ENCODE measurements around the gene PAX8.
A peak's percentile ranks its signal among the peaks of the same experiment; 100 is the strongest.
"Not testable (repeated sequence)": the region's sequence is repeated elsewhere in the genome, so short reads cannot be mapped to it uniquely, and the experiment has no call there.

PAX8 gene

DNA sequence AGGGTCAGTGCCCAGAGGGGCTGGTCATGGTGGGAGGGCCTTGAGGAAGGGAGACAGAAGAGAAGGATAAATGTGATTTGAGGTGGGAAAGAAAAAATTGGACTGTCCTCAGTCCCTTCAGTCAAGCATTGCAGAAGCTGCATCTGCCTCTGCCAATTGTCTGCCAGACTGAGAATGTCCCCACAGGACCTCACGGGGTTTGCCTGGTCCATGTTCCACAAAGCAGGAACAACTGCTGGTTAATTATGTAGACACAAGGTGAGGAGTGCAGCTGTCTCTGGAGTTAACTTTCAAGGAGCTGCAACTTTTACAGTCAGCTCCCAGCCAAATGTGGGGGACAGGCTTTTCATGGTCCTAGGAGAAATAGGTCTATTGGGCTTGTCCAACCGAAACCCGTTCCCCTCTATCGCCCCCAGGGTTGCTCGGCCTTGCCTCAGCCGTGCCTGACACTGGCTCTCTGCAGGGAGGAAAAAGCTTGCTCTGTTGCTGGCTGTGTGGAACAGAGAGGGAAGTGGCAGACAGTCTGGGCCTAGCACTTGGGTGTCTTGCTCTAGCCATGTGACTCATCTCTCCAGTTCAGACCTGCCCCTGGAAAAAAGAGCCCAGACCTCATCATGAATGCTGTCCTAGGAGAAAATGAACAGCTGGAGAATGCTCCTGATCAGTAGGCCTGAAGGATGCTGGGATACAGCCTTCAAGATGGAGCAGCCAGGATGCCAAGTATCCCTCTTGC is 31.1 kb upstream of the PAX8 start:
- DNase-seq (ENCODE audit: low spot score), result peak; percentile 58
- peak overlapping the region; percentile 96 for H3K27ac ChIP-seq
- ChIA-PET POLR2A (ENCODE audit: low non-redundant PET) (interaction anchor here (1.2 kb wide), 1 partner anchor 16 kb away, joined by 3 read pairs; no protein-coding TSS in a partner anchor), CTCF (interaction anchor here (0.6 to 1.1 kb wide), 3 partner anchors 38 to 473 kb away, joined by 3 to 4 read pairs (median 3); partner anchors contain the start of gene IL1B)
- TF ChIP-seq CTCF (conservative IDR thresholded peaks at IDR 0.05; ENCODE audit: low read depth), result no peak

DNA sequence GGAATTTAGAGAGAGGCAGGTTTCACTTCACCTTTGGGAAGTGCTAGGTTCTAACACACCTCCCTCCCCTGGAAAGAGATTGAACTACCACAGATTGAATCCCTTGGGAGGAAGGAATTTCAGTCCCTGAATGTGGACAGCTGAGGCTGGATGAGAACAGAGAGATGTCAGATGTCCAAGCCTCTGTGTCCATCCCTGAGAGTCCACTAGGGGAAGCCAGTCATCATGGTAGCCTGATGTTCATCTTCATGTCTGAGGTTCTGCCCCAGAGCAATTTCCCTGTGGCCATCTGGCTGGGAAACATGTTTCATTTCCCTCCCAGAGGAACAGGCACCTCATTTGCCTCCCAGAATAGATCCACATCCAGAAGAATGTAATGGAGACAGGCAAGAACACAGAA is 30.1 kb upstream of the PAX8 start:
- DNase-seq (ENCODE audit: low spot score); H3K27ac ChIP-seq; POLR2A ChIA-PET (ENCODE audit: low non-redundant PET): not testable (repeated sequence)
- CTCF ChIA-PET, result interaction anchor here (0.6 to 1.1 kb wide), 2 partner anchors 52 to 59 kb away, joined by 3 read pairs; no protein-coding TSS in a partner anchor

- DNase-seq (ENCODE audit: low spot score); POLR2A ChIA-PET (ENCODE audit: low non-redundant PET); CTCF ChIA-PET: not testable (repeated sequence)
- peak overlapping the region; percentile 88; the same call in 1 of the 2 replicates for H3K27ac ChIP-seq
Measured at GRCh38 chr2:113306207-113306606, 27.5 kb upstream of the PAX8 start.

DNA sequence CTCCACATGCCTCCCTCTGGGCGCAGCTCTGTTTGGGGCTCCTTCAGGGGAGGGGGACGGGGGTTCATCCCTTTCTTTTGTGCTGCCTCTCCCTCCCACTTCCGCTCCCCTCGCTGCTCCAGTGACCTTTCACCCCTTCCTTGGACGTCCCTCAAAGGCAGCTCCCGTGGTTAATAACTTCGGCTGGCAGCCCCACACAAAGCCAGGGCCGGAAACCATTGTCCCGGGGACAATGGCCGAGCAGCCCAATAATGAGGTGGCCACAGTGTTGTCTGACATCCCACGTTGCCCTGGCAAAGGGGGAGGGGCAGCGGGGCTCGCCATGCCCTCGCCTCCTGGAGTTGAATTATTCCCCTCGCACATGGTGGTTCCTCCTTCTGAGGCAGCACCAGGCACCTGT is 27.0 kb upstream of the PAX8 start:
- POLR2A ChIA-PET (ENCODE audit: low non-redundant PET); DNase-seq (ENCODE audit: low spot score); CTCF ChIA-PET: not testable (repeated sequence)
- peak overlapping the region; percentile 88 for H3K27ac ChIP-seq

GRCh38 chr2:113305146-113305545 is 26.4 kb upstream of the PAX8 start:
- POLR2A ChIA-PET (ENCODE audit: low non-redundant PET), result no interaction called here
- DNase-seq (ENCODE audit: low spot score), result no peak
- no peak for TF ChIP-seq CTCF (conservative IDR thresholded peaks at IDR 0.05; ENCODE audit: low read depth)
- H3K27ac ChIP-seq, result peak overlapping the region; percentile 88
- CTCF ChIA-PET, result no interaction called here

DNA sequence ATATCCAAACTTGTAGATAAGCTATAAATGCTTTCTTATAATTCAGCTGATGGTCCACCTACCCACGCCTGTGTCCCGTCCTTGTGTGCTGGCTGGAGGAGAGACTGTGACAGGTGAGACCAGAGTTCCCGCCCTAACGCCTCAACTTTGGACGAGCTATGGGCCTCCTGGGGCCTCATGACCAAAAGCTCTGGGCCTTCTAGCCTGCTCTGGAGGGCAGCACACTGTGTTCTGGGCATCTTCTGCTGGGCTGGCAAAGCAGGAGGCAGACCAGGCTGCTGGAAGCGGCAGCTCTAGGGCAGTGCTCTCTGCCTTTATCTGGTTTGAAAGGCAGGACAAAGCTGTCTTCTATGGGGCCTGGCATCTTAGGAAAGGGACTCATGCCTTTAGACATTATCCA is 26.0 kb upstream of the PAX8 start:
- TF ChIP-seq CTCF (conservative IDR thresholded peaks at IDR 0.05; ENCODE audit: low read depth), result no peak
- DNase-seq (ENCODE audit: low spot score), result no peak
- peak overlapping the region; percentile 88 for H3K27ac ChIP-seq
- POLR2A ChIA-PET (ENCODE audit: low non-redundant PET), result no interaction called here
- CTCF ChIA-PET, result no interaction called here

DNA sequence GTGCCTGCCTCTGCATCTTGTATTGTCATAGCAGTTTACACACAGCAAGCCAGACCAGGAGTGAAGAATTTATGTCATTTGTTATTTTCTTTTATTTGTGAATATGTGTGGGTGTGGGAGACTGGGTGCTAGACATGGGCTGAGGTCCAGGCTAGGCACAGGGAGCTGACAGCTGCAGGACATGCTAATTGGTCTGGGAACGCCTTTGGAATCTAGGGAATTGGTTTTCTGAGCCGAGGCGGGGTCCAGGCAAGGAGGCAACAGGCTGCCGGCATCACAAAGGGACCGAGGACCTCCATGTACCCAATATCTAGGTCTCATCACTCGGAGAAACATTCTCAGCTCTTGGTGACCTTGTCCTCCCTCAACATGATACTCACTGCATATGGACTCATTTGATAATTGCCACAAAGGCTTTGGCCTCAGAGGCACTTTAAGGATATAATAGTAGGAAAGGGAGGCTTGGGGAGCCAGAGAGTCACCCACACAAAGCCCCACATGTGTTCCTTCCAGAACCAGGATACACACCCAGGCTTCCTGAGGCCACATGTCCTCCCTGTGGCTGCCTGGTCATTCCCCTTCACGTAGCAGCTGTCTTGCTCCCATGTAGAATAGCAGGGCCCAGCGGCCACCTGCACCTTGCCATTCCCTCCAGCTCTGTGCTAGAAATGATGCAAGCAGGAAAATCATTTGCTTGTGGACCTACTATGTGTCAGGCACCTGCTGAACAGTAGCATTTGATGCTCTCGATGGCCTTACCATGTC is 23.7 kb upstream of the PAX8 start:
- H3K27ac ChIP-seq; CTCF ChIA-PET; DNase-seq (ENCODE audit: low spot score); POLR2A ChIA-PET (ENCODE audit: low non-redundant PET): not testable (repeated sequence)

DNA sequence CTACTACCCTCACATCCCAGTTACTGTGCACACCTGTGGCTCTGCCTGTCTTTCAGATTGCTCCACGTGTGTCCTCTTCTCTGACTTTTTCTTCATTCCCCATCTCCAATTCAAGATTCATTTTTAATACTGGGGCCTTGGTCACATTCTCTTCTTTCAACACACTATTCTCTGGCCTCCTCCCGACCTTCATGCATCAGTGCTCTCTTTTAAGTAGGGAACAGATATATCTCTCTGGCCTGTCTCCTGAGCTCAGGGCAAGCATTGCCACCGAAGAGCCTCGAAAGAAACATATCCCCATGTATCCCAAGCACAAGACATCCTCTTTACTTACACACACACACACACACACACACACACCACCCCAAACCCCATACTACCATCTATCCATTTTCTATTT is 21.6 kb upstream of the PAX8 start:
- ChIA-PET POLR2A (ENCODE audit: low non-redundant PET) (no interaction called here), CTCF (no interaction called here)
- H3K27ac ChIP-seq, result no peak overlapping the region
- TF ChIP-seq CTCF (conservative IDR thresholded peaks at IDR 0.05; ENCODE audit: low read depth), result no peak
- DNase-seq (ENCODE audit: low spot score), result no peak
